Measurements from ENCODE around the gene CFAP54. TPM values are rescaled to one million over a fixed set of nuclear protein-coding genes. Genes with fewer than 3 reads are reported as not detected.
"Not testable (repeated sequence)": the region's sequence is repeated elsewhere in the genome, so short reads cannot be mapped to it uniquely, and the experiment has no call there.

CFAP54 gene
- polyA plus RNA-seq, 6 donors from 2014 or later, result not detected

DNA sequence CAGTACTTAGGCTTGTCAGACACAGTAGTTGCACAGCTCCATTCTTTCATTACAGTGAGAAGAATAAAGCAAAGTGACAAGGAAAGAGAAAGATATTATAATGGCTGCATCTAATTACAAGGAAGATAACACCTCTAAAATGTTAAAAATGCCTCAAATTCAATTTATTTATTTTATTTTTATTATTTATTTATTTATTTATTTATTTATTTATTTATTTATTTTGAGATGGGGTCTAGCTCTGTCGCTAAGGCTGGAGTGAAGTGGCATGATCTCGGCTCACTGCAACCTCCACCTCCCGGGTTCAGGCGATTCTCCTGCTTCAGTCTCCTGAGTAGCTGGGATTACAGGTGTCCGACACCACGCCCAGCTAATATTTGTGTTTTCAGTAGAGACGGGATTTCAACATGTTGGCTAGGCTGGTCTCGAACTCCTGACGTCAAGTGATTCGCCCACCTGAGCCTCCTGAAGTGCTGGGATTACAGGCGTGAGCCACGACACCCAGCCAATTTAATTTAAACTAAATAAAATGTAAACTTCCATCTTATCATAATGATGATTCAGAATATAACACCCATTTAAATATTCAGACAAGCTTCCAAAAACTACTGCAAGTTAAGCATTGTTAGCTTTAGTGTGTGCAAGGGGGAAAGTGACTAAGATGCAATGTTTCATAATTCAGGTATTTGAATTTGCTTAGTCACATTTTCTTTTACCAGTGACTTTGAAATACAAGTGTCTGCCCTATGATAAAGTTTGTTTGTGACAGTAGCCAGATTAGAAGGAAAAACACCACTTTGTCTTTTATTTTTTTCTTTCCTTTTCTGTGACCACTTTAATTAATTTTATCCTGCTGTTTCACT lies 2.4 kb upstream of the CFAP54 start:
- peaks cover 13 to 17% (median 14%) of the 10 kb centered on the region in 3 donors for H3K4me1 Mint-ChIP-seq
- no peak for DNase-seq
- H3K27ac Mint-ChIP-seq, result peak overlapping the region in 1 of 6 donors; percentile 70
- no peaks in the 10 kb centered on the region for H3K36me3 Mint-ChIP-seq
- no peak for ATAC-seq (ENCODE audit: low read depth in 2 of 2)
- H3K4me3 Mint-ChIP-seq, result no peak overlapping the region
- peaks cover 15 to 19% (median 16%) of the 10 kb centered on the region in 3 donors for H3K27me3 Mint-ChIP-seq
- H3K9me3 Mint-ChIP-seq, result no peaks in the 10 kb centered on the region

DNA sequence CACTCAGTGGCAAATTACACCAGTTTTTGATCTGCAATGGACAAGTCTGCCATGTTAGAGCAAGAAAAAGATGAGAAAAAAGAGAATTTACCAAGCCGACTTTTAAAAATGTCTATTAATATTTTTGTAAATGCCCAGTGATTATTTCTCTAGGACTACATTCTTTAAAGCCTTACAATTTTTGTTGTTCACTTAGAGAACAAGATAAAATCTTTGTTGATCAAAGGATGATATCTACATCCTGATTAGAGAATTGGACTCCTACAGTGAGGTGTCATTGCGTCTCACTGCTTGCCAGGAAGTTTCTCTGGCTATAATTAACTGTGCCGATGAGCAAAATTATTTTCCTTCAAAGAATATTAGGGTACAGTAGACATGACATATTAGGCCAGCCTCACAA lies 1.7 kb upstream of the CFAP54 start:
- no peaks in the 10 kb centered on the region for H3K36me3 Mint-ChIP-seq
- DNase-seq (no peak), ATAC-seq (ENCODE audit: low read depth in 2 of 2) (no peak)
- peaks cover 15 to 19% (median 16%) of the 10 kb centered on the region in 3 donors for H3K27me3 Mint-ChIP-seq
- peaks cover 13 to 17% (median 14%) of the 10 kb centered on the region in 3 donors for H3K4me1 Mint-ChIP-seq
- H3K27ac Mint-ChIP-seq, result no peak overlapping the region
- no peaks in the 10 kb centered on the region for H3K9me3 Mint-ChIP-seq
- no peak overlapping the region for H3K4me3 Mint-ChIP-seq

DNA sequence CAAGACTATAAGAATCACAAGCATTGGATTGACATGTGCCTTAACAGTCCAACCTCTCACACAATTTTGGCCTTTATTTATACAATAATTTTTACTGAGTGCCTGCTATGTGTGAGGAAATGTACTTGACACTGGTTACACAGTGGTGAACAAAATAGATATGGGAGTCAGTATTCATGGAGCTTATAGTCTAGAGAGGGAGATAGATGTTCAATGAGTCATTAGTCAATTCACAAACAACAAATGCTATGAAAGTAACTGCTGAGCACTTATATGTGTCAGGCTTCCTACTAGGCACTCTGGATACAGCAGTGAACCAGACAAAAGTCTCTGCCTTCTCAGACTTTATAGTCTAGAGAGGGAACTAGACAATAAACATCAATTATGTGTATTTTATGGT lies 3.7 kb downstream of the CFAP54 start:
- H3K27ac Mint-ChIP-seq, result no peak overlapping the region

DNA sequence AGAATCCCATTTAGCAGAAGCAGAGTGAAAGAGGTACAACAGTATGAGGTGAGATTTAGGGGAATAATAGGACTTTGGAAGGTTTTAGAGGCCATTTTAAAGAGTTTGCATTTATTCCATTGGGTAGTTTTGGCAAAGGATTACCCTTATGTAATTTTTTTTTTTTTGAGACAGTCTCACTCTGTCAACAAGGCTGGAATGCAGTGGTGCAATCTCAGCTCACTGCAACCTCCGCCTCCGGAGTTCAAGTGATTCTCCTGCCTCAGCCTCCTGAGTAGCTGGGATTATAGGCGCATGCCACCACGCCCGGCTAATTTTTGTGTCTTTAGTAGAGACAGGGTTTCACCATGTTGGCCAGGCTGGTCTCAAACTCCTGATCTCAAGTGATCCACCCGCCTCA lies 4.8 kb downstream of the CFAP54 start:
- not testable (repeated sequence) for H3K4me3 Mint-ChIP-seq; H3K27me3 Mint-ChIP-seq; DNase-seq; ATAC-seq (ENCODE audit: low read depth in 2 of 2); H3K9me3 Mint-ChIP-seq; H3K36me3 Mint-ChIP-seq
- Mint-ChIP-seq H3K27ac (peak overlapping the region in 2 of 6 donors; percentile 25 to 84), H3K4me1 (peaks cover 10 to 12% (median 12%) of the 10 kb centered on the region in 3 donors)

More for the DNA sequence above, 3.7 kb downstream of the CFAP54 start:
- Mint-ChIP-seq H3K4me1 (peaks cover 11 to 16% (median 14%) of the 10 kb centered on the region in 3 donors), H3K27me3 (peaks cover 0 to 8% (median 6%) of the 10 kb centered on the region in 3 donors), H3K9me3 (no peaks in the 10 kb centered on the region), H3K36me3 (no peaks in the 10 kb centered on the region), H3K4me3 (no peak overlapping the region)
- ATAC-seq (ENCODE audit: low read depth in 2 of 2) (no peak), DNase-seq (no peak)

DNA sequence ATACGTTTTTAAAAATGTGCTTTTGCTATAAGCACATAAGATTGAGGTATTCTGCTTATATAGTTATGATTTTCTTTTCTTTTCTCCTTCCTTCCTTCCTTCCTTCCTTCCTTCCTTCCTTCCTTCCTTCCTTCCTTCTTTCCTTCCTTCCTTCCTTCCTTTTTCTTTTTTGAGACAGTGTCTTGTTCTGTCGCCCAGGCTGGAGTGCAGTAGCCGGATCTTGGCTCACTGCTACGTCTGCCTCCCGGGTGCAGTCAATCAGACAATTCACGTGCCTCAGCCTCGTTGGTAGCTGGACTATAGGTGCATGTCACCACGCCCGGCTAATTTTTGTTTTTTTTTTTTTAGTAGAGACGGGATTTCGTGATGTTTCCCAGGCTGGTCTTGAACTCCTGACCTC lies 5.8 kb downstream of the CFAP54 start:
- no peak for ATAC-seq (ENCODE audit: low read depth in 2 of 2)
- Mint-ChIP-seq H3K9me3 (no peaks in the 10 kb centered on the region), H3K36me3 (no peaks in the 10 kb centered on the region), H3K27me3 (no peaks in the 10 kb centered on the region), H3K4me1 (peaks cover 4 to 5% (median 4%) of the 10 kb centered on the region in 3 donors), H3K4me3 (no peak overlapping the region), H3K27ac (peak overlapping the region in 2 of 6 donors; percentile 47 to 90)
- DNase-seq, result no peak

DNA sequence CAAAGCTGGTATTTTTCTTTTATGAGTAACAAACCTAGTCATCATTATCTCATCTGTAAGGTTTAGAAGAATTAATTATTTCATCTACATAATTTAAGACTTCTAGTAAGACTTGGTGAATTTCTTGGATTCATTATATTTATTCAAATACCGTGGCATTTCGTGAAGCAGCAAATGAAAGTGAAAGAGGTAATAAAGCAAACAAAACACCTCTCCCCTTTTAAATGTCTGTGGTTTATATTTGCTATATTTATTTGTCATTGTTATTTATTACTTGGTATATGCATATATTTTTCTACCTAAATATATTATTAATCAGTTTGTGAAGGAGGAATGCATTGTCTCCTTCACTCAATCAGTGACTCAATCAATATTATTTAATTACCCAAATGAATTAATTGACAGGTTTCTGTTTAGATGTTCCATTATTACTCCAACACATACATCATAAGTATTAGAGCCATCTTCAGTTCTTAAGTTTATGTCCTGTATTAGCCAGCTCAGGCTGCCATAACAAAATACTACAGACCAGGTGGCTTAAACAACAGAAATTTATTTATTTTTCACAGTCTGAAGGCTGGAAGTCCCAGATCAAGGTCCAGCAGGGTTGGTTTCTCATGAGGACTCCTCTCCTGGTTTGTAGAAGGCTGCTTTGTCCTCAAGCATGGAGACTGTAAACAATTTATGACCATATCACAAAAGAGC lies 6.6 kb downstream of the CFAP54 start:
- DNase-seq (no peak), ATAC-seq (ENCODE audit: low read depth in 2 of 2) (no peak)
- H3K36me3 Mint-ChIP-seq, result no peaks in the 10 kb centered on the region
- no peaks in the 10 kb centered on the region for H3K27me3 Mint-ChIP-seq
- no peaks in the 10 kb centered on the region for H3K9me3 Mint-ChIP-seq
- peaks cover 8 to 9% (median 9%) of the 10 kb centered on the region in 3 donors for H3K4me1 Mint-ChIP-seq
- H3K27ac Mint-ChIP-seq, result peak overlapping the region in 1 of 6 donors; percentile 38
- no peak overlapping the region for H3K4me3 Mint-ChIP-seq

DNA sequence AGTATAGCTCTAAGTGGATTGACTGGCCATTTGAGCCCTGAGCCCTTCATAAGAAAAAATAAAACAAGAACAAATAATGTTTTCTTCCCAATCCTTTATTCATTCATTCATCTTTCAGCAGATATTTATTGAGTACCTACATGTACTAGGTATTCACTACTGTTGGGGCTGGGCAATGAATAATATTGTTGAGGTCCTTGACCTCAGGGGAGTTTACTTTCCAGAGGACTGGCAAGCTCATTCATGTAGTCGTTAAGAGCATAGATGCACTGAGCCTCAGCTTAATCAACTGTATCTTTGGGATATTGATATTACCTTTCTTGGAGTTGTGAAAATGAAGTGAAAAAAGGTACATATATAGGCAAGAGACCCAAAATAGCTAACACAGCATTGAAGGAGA lies 7.6 kb downstream of the CFAP54 start:
- Mint-ChIP-seq H3K36me3 (no peaks in the 10 kb centered on the region), H3K4me1 (peaks cover 16 to 18% (median 17%) of the 10 kb centered on the region in 3 donors), H3K27ac (peak overlapping the region in 1 of 6 donors; percentile 18), H3K9me3 (no peaks in the 10 kb centered on the region), H3K4me3 (no peak overlapping the region), H3K27me3 (no peaks in the 10 kb centered on the region)
- DNase-seq, result no peak
- ATAC-seq (ENCODE audit: low read depth in 2 of 2), result no peak

DNA sequence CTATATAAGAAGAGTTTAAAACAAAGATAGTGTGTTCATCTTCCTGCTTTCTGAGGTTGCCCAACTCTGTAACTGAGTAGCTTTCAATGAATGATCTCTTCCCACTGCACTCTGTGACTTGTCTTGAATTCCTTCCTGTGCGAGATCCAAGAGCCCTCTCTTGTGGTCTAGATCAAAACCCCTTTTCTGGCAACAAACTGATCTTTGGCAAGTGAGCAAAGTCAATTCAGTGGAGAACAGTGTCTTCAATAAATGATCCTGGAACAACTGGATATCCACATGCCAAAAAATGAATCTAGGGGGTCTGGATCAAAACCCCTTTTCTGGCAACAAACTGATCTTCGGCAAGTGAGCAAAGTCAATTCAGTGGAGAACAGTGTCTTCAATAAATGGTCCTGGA lies 8.5 kb downstream of the CFAP54 start:
- Mint-ChIP-seq H3K27ac (no peak overlapping the region), H3K36me3 (no peaks in the 10 kb centered on the region), H3K4me1 (peaks cover 20 to 21% (median 21%) of the 10 kb centered on the region in 3 donors), H3K9me3 (no peaks in the 10 kb centered on the region), H3K27me3 (no peaks in the 10 kb centered on the region), H3K4me3 (no peak overlapping the region)
- ATAC-seq (ENCODE audit: low read depth in 2 of 2), result no peak
- no peak for DNase-seq

DNA sequence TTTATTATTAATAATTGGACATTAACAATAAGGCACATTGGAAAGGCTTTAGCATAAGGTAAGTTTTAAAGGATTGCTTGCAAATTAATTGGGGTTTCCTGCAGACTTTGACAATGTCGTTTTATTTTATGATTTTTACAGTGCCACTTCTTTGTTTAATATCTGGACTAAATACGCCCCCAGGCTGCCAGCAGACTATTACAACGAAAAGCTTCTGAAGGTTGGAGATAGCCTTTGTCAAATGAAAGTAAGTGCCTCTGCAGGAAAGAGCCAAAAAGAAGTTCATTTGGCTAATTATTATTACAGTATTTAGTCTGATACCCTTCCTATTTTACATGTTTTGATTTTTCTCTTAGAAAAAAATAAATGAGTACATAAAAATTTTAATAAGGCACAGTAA lies 11.3 kb downstream of the CFAP54 start:
- Mint-ChIP-seq H3K27ac (peak overlapping the region in 2 of 6 donors; percentile 40 to 79), H3K9me3 (no peaks in the 10 kb centered on the region), H3K4me3 (peak overlapping the region in 1 of 8 donors; percentile 22), H3K36me3 (no peaks in the 10 kb centered on the region), H3K27me3 (no peaks in the 10 kb centered on the region), H3K4me1 (peaks cover 19 to 24% (median 22%) of the 10 kb centered on the region in 3 donors)
- ATAC-seq (ENCODE audit: low read depth in 2 of 2), result no peak
- no peak for DNase-seq

DNA sequence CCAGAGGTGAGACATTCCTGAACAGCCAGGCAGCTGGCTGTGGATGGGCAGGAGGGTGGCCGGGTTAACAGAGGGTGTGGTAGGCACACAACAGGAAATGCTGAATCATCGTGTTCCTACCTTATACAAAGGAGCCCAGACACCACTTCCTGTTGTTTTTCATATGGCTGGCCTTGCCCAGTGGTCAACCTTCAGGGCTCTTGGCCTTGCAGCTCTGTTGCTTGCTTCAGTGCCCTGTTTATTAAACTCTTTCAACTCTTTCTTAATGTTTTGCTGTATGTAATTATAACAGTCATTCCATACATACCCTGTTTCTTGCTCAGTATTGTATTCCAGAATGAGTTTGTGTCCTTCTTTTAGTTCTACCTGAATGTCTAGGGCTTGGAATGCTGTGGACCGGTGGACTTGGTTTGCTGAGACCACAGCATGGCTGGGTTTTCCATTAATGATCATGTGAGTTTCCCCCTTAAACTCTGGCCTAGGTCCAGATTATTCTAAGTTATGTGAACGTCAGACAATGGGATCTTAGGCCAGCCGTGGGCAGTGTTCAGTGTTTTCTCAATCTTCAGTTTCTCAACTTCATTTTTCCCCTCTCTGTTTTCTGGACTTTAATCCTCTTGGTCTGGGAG lies 11.9 kb downstream of the CFAP54 start:
- DNase-seq, result no peak
- peak in 1 of 2 donors; percentile 30 for ATAC-seq (ENCODE audit: low read depth in 2 of 2)
- Mint-ChIP-seq H3K36me3 (no peaks in the 10 kb centered on the region), H3K4me1 (peaks cover 19 to 24% (median 22%) of the 10 kb centered on the region in 3 donors), H3K9me3 (no peaks in the 10 kb centered on the region), H3K27ac (peak overlapping the region in 4 of 6 donors; percentile 26 to 84 (median 60)), H3K4me3 (peak overlapping the region in 3 of 8 donors; percentile 22 to 26 (median 26)), H3K27me3 (no peaks in the 10 kb centered on the region)

DNA sequence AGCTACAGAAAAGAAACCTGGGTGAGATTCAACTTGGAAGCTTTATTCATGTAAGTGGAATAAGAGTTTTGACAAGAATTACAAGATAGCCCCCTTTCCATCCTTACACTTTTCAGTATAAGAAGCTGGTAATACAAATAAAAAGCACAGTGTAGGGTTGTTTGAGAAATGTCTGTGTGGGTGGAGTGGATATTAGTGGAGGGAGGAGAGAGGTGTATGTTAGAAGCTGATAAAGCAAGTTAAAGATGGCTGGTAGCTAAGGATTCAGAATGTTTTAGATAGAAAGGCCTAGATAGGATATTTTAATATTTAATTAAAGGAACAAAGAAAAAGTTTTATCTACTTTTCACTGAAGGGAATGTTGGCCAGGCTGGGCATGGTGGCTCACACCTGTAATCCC lies 12.5 kb downstream of the CFAP54 start:
- Mint-ChIP-seq H3K4me3 (no peak overlapping the region), H3K27ac (peak overlapping the region in 3 of 6 donors; percentile 26 to 72 (median 44)), H3K27me3 (no peaks in the 10 kb centered on the region), H3K36me3 (no peaks in the 10 kb centered on the region), H3K9me3 (no peaks in the 10 kb centered on the region), H3K4me1 (peaks cover 19 to 24% (median 22%) of the 10 kb centered on the region in 3 donors)
- DNase-seq (no peak), ATAC-seq (ENCODE audit: low read depth in 2 of 2) (no peak)

DNA sequence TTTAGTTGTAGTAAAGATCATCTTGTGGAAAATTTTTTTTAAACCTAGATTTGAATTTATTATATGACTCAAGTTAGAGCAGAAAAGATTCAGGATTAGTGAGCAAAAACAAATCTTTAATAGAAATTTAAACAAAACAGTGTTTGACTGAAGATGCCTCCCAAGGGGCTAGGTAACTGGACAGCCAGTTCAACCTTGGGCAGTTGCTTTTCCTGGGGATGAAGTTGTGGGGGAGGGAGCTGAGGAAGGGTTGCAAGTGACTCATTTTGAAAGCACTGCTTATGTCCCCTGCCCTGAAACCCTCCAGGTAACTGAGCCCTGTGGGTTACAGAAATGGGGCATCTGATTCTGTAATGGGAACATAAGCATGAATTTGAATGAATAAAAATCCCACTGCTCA lies 13.1 kb downstream of the CFAP54 start:
- peak overlapping the region in 1 of 6 donors; percentile 61 for H3K27ac Mint-ChIP-seq
- H3K27me3 Mint-ChIP-seq, result no peaks in the 10 kb centered on the region
- no peak for DNase-seq
- H3K9me3 Mint-ChIP-seq, result no peaks in the 10 kb centered on the region
- H3K36me3 Mint-ChIP-seq, result no peaks in the 10 kb centered on the region
- no peak overlapping the region for H3K4me3 Mint-ChIP-seq
- no peak for ATAC-seq (ENCODE audit: low read depth in 2 of 2)
- peaks cover 19 to 24% (median 22%) of the 10 kb centered on the region in 3 donors for H3K4me1 Mint-ChIP-seq

DNA sequence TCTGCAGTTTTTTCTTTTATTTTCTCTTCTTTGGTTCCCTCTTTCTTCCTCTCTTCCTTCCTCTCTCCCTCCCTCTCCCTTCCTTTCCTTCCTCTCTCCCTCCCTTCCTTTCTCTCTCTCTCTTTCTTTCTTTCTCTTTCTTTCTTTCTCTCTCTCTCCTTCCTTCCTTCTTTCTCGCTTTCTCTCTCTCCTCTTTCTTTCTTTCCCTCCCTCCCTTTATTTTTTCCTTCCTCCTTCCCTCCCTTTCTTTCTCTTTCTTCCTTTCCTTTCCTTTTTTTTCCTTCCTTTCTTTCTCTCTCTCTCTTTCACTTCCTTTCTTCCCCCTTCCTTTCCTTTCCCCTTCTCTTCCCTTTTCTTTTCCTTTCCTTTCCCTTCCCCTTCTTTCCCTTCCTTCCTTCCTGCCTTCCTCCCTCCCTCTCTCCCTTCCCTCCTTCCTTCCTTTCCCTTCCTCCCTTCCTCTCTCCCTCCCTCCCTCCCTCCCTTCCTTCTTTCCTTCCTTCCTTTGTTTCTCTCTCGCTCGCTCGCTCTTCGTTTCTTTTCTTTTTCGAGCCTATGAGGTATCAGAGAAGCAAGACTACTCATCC lies 13.7 kb downstream of the CFAP54 start:
- no peak for ATAC-seq (ENCODE audit: low read depth in 2 of 2)
- no peaks in the 10 kb centered on the region for H3K36me3 Mint-ChIP-seq
- peak overlapping the region in 2 of 6 donors; percentile 19 to 47 for H3K27ac Mint-ChIP-seq
- no peaks in the 10 kb centered on the region for H3K9me3 Mint-ChIP-seq
- DNase-seq, result no peak
- no peaks in the 10 kb centered on the region for H3K27me3 Mint-ChIP-seq
- H3K4me3 Mint-ChIP-seq, result no peak overlapping the region
- H3K4me1 Mint-ChIP-seq, result peaks cover 19 to 24% (median 22%) of the 10 kb centered on the region in 3 donors
